Stimulated activated CD8-positive, alpha-beta memory T cell treated with anti-CD3 and anti-CD28 coated beads, Interleukin-2, amount 100 ng/mL, for 48 hours (primary cell): ENCODE data around the gene PC.
"Not testable (repeated sequence)": the region's sequence is repeated elsewhere in the genome, so short reads cannot be mapped to it uniquely, and the experiment has no call there.

Source experiments
- DNase-seq, 2 donors: peaks; one replicate each; pipeline ENCODE4 v3.0.0-alpha.2; 2020; ENCODE audit warnings: low read depth in 2 of 2

PC gene

DNA sequence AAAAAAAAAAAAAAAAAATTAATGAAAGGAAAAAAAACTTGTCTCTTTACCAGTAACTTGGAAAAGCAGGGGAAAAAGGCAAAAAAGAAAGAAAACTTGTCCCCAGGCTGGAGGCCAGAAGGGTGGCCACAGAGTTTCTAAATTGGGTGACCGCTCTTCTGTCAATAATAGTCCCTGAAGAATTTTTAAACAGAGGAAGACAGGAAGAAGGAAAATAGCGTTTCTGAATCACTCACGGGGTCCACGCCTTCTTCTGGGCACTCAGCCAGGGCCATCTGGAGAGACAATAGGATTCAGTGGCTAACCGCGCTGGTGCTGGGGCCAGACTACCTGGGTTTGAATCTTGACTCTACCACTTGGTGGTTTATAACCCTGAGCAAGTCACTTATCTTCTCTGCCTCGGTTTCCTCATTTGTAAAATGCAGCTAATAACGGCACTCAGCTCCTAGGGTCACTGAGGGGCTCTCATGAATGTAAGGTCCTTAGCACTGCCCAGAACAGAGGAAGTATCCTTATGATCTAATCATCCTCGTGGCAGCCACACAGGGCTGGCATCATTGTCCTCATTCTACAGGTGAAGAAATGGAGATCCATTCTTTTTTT, 23.9 kb upstream of the PC start:
- no peak for DNase-seq

DNA sequence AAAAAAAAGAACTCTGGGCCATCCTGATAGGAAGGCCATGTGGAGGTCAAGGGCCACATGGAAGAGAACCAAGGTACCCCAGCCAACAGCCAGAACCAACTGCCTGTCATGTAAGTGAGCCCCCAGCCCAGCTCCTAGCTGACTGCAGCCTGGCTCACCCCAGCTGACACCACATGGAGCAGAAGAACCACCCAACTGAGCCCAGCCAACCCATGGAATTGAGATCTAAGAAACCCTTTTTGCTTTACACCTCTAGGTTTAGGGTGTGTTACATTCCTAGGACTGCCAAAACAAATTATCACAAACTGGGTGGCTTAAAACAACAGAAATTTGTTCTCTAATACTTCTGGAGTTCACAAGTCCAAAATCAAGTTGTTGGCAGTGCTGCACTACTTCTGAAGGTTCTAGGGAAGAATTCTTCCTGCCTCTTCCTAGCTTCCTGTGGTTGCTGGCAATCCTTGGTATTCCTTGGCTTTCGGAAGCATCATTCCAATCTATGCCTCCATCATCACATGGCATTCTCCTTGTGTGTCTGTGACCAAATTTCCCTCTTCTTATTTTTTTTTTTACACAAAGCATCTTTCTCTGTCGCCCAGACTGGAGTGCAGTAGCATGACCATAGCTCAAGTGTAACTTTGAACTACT, 21.3 kb upstream of the PC start:
- no peak for DNase-seq

DNA sequence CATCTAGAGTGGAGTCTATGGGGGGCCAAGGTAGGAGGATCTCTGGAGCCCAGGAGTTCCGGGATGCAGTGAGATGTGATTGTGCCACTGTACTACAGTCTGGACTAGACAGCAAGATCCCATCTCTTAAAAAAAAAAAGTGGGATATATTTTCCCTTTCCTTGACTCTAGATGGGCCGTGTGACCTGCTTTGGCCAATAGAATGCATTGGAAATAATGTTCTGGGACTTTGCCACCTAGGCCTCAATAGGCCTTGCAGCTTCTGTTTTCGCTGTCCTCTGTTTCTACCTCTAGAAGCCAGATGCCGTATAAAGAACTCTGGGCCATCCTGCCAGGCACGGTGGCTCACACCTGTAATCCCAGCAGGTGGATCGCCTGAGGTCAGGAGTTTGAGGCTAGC, 20.5 kb upstream of the PC start:
- no peak for DNase-seq

GRCh38 chr11:66978229-66978628, 20.0 kb upstream of the PC start:
- no peak for DNase-seq

GRCh38 chr11:66976925-66977324, 18.7 kb upstream of the PC start:
- no peak for DNase-seq

DNA sequence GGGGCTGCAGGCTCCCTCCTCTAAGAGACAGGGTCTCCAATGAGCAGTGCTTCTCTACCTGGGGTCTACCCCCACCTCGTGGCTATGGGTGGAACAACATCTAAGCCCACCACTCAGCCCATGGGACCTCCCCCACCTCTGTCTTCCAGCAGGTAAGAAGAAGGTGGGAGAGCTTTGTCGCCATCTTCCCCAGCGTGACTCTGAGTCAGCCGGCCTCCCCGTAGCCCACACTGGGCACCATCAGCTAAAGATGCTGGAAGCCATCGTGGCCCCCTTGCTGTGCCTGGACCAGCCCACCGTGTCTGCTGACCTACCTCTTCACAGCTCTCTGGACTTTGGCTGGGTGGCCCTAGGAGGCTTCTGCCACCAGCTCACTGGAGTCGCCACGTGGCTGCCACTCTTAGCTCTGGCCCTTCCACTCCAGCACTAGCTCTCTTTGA, 17.9 kb upstream of the PC start:
- peak in 1 of 2 donors; percentile 17 for DNase-seq

GRCh38 chr11:66975405-66976027, 17.3 kb upstream of the PC start:
- no peak for DNase-seq

- no peak for DNase-seq
Observed at GRCh38 chr11:66974724-66975404, 16.7 kb upstream of the PC start, which contains the start of gene C11orf86. Gene C11orf86 (plus strand): TSS chr11:66975304. CDS start chr11:66975363, 59 bp downstream.

DNA sequence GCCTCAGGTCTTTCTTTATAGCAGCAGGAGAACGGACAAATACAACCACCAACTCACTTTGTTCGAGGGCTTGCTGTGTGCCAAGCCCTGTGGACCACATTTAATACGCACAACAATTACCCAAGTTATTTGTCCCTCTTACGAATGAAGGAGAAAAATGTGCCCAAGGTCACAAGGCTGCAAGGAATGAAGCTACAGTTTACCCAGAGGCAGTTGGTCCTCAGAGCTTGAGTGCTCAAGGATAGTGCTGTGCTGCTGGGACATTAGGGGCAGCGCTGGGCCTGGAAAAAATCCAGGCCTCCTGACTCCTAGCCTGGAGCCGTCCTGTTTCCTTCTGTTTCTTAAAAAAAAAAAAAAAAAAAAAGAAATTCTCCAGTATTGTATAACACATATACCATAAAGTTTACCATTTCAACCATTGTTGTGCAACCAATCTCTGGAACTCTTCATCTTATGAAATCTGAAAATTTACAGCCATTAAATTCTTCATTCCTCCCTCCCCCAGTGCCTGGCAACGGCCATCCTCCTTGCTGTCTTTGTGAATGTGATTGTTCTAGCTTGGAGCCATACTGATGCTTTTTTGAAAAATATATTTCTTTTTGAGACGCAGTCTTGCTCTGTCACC, 15.9 kb upstream of the PC start:
- DNase-seq, result no peak

- DNase-seq, result no peak
Observed at GRCh38 chr11:66971488-66971887, 13.3 kb upstream of the PC start.

GRCh38 chr11:66970807-66971442, 12.7 kb upstream of the PC start:
- peak in 1 of 2 donors; percentile 17 for DNase-seq

DNA sequence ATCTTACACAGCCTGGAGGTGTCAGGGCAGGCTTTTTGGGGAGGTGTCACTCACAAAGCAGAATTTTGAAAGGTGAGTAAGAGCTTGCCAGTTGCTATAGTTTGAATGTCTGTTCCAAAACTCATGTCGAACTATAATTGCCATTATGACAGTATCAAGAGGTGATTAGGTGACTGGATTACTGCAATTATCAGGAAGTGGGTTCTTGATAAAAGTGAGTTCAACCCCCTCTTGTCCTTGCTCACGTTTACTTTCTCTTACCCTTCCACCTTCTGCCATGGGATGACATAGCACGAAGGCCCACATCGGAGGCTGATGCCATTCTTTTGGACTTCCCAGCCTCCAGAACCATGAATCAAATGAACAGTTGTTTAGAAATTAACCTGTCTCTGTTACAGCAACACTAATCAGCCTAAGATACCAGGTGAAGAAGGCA, 12.2 kb upstream of the PC start:
- DNase-seq, result no peak

GRCh38 chr11:66969584-66970225, 11.5 kb upstream of the PC start:
- no peak for DNase-seq

DNA sequence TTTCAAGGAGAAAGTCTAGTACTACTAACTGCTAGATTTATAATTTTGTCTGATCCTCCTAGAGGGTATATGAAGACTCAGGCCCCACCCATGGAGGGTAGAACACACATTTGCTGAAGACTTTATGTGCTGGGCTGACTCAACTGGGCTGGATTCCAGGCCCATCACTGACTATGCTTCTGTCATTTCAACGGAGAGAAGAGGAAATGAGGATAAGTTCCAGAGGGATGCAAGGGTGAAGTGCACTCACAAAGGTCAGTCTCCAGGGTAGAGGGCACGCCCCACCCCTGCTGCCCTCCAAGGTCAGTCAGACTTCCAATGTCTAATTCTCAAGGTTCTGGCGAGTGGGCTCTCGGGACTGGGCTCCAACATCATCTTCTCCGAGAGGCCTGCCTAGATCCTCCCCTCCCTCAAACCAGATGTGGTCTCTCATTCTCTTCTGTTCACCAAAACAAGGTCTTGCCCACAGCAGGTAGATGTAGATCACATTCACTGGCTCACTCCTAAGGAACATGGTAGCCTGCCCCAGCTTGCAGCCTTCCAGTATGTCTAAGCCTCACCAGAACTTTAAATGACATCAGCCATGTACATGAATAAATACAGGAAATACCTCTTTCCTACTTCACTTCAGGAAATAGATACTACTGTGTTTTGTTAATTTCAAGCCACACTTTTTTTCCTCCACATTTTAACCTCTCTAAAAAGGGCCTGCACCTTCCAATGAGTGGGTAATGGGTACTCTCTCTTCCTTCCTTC, 9.7 kb upstream of the PC start:
- DNase-seq, result no peak

GRCh38 chr11:66966351-66966750, 8.2 kb upstream of the PC start:
- no peak for DNase-seq

GRCh38 chr11:66964495-66964894, 6.3 kb upstream of the PC start:
- DNase-seq, result no peak

DNA sequence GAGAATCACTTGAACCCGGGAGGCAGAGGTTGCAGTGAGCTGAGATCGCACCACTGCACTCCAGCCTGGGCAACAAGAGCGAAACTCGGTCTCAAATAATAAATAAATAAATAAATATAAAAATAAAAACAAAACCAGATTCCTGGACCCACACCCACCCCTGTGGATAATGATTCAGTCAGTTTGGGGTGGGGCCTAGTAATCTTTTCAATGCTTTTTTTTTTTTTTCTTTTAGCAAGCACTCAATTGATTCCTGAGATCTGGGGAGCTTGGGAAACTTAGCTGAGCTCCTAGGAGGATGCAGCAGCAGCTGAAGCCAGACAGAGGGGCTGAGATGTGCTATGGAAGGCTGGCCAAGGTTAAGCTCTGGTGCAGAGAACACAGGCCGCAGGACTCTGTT, 4.6 kb upstream of the PC start:
- no peak for DNase-seq

GRCh38 chr11:66962247-66962646, 4.1 kb upstream of the PC start:
- no peak for DNase-seq

DNA sequence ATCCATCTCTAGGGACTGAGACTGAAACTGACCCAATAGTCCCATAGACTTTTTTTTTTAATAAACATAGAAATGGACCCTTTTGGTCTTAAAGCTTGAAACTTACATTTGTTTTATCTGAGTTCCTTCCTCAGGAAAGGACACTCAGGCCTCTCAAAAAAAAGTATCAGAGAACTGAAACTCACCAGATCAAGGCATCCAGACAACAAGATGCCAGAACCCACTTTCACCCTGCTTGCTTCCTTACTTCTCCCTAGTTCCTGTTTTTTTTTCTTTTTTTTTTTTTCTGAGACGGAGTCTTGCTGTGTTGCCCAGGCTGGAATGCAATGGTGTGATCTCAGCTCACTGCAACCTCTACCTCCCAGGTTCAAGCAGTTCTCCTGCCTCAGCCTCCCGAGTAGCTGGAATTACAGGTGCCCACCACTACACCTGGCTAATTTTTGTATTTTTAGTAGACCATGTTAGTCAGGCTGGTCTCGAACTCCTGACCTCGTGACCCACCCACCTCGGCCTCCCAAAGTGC, 3.6 kb upstream of the PC start:
- not testable (repeated sequence) for DNase-seq

GRCh38 chr11:66958956-66959274, 732 bp upstream of the PC start:
- DNase-seq, result no peak

DNA sequence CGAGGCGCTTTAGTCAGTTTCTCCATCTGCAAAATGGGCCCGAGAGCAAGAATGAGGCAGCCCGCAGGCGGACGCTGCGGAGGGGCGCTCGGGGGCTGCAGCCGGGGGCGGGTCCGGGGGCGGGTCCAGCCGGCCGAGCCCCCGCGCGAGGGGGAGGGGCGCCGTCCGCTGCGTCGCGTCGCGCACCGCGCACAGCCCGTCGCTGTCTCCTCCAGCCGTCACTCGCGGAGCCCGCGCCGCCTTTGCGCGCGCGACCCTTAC, 282 bp downstream of the PC start:
- DNase-seq, result no peak
